ENCODE data around the gene SPRED2. TPM values are rescaled to one million over a fixed set of nuclear protein-coding genes. Genes with fewer than 3 reads are reported as not detected.

The SPRED2 gene
- total RNA-seq, 1 donor from 2014 or later, result 46.3 TPM

DNA sequence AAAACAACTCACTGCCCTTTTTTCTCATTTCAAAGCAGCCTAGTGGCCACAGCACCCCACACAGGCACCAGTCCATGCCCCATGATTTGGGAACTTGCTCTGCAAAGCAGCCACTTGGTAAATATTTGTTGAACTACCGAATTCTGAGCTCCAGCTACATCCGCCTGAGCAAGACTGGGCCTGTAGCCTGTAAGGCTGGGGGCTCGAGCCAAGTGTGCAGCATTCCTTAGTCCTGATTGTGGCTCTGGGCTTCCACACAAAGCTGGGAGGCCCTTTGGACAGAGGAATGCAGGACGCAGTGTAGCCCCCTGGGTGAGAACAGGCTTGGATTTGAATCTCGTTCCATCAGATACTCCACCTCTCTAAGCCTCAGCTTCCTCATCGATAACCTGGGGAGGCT is 116.3 kb downstream of the SPRED2 start:
- Mint-ChIP-seq H3K4me1 (ENCODE audit: unreplicated experiment) (peaks cover 12% of the 10 kb centered on the region), H3K36me3 (ENCODE audit: unreplicated experiment) (peaks cover 29% of the 10 kb centered on the region), H3K4me3 (ENCODE audit: unreplicated experiment) (no peak overlapping the region), H3K27me3 (ENCODE audit: unreplicated experiment) (no peaks in the 10 kb centered on the region), H3K27ac (ENCODE audit: unreplicated experiment) (no peak overlapping the region), H3K9me3 (ENCODE audit: unreplicated experiment) (no peaks in the 10 kb centered on the region)
- TF ChIP-seq, protein P1, sequence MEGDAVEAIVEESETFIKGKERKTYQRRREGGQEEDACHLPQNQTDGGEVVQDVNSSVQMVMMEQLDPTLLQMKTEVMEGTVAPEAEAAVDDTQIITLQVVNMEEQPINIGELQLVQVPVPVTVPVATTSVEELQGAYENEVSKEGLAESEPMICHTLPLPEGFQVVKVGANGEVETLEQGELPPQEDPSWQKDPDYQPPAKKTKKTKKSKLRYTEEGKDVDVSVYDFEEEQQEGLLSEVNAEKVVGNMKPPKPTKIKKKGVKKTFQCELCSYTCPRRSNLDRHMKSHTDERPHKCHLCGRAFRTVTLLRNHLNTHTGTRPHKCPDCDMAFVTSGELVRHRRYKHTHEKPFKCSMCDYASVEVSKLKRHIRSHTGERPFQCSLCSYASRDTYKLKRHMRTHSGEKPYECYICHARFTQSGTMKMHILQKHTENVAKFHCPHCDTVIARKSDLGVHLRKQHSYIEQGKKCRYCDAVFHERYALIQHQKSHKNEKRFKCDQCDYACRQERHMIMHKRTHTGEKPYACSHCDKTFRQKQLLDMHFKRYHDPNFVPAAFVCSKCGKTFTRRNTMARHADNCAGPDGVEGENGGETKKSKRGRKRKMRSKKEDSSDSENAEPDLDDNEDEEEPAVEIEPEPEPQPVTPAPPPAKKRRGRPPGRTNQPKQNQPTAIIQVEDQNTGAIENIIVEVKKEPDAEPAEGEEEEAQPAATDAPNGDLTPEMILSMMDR (IDR thresholded peaks at IDR 0.05), result no peak
- DNase-seq (ENCODE audit: extremely low spot score, unreplicated experiment), result no peak

GRCh38 chr2:65314801-65315441 is 117.5 kb downstream of the SPRED2 start:
- peaks cover 10% of the 10 kb centered on the region for H3K4me1 Mint-ChIP-seq (ENCODE audit: unreplicated experiment)
- TF ChIP-seq, protein P1 (IDR thresholded peaks at IDR 0.05), result no peak
- H3K4me3 Mint-ChIP-seq (ENCODE audit: unreplicated experiment), result no peak overlapping the region
- no peaks in the 10 kb centered on the region for H3K9me3 Mint-ChIP-seq (ENCODE audit: unreplicated experiment)
- H3K36me3 Mint-ChIP-seq (ENCODE audit: unreplicated experiment), result peaks cover 38% of the 10 kb centered on the region
- H3K27me3 Mint-ChIP-seq (ENCODE audit: unreplicated experiment), result no peaks in the 10 kb centered on the region
- H3K27ac Mint-ChIP-seq (ENCODE audit: unreplicated experiment), result no peak overlapping the region
- DNase-seq (ENCODE audit: extremely low spot score, unreplicated experiment), result no peak

- DNase-seq (ENCODE audit: extremely low spot score, unreplicated experiment), result no peak
- Mint-ChIP-seq H3K36me3 (ENCODE audit: unreplicated experiment) (peaks cover 36% of the 10 kb centered on the region), H3K9me3 (ENCODE audit: unreplicated experiment) (no peaks in the 10 kb centered on the region), H3K4me3 (ENCODE audit: unreplicated experiment) (no peak overlapping the region), H3K4me1 (ENCODE audit: unreplicated experiment) (peaks cover 12% of the 10 kb centered on the region), H3K27me3 (ENCODE audit: unreplicated experiment) (no peaks in the 10 kb centered on the region), H3K27ac (ENCODE audit: unreplicated experiment) (no peak overlapping the region)
- TF ChIP-seq, protein P1 (IDR thresholded peaks at IDR 0.05), result no peak
Observed at GRCh38 chr2:65313954-65314256, 118.5 kb downstream of the SPRED2 start.

DNA sequence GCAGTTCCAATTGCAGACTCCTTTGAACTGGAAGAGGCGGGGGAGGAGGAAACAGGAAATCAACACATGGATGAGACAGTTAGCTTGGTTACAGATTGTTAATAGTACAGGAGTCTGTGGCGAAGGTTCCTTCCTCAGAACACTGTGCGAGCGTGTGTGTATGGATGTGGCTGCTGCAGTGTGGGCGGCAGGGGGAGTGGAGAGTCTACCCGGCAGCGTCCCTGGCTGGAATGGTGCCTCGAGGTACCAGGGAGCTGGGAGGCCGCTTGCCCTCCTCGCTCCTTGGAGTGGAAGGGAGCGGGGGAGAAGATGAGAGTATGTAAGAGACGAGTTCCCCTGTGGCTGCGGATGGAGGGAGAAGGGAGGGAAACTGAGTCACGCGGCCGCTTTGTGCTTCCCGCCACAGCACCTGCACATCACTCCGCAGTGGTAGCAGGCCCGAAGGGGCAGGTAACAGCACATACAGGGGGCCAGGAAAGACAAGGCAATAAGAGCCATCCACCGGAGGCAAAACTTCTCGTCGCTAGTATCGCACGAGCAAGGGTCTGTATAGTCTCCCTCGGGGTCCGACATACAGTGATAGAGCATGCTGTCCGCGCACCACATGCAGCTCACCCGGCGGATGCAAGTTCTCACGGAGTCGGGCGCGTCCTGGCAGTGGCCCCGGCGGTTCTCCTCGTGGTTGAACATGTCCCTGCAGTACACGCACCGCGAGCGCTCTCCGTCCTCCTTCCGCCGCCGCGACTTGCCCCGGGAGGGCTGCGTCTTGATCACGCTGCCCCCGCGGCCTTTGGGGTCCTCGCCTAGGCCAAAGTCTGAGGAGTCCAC is 119.1 kb downstream of the SPRED2 start:
- Mint-ChIP-seq H3K27me3 (ENCODE audit: unreplicated experiment) (no peaks in the 10 kb centered on the region), H3K36me3 (ENCODE audit: unreplicated experiment) (peaks cover 35% of the 10 kb centered on the region), H3K27ac (ENCODE audit: unreplicated experiment) (no peak overlapping the region), H3K4me1 (ENCODE audit: unreplicated experiment) (peaks cover 12% of the 10 kb centered on the region), H3K4me3 (ENCODE audit: unreplicated experiment) (no peak overlapping the region), H3K9me3 (ENCODE audit: unreplicated experiment) (no peaks in the 10 kb centered on the region)
- TF ChIP-seq, protein P1 (IDR thresholded peaks at IDR 0.05), result no peak
- no peak for DNase-seq (ENCODE audit: extremely low spot score, unreplicated experiment)

DNA sequence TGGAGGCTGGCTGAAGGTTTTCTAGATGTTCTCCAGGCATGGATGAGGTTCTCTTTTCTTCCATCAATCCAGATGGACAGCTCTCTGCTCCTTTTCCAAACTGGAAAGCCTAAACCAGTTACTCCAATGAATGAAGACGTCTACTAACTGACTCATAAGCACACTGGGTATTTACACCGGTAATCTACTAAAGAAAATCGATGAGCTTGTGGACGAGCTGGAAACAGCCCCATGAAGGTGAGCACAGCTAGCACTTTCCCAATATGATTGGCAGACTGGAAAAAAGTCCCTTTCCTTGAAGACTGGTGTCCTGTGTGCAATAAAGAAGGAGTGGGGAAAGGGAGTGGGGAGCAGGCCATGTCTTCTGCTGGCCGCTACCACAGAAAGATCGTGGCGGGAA is 120.8 kb downstream of the SPRED2 start:
- DNase-seq (ENCODE audit: extremely low spot score, unreplicated experiment), result no peak
- H3K4me1 Mint-ChIP-seq (ENCODE audit: unreplicated experiment), result peaks cover 12% of the 10 kb centered on the region
- no peak overlapping the region for H3K4me3 Mint-ChIP-seq (ENCODE audit: unreplicated experiment)
- H3K36me3 Mint-ChIP-seq (ENCODE audit: unreplicated experiment), result peaks cover 39% of the 10 kb centered on the region
- H3K27me3 Mint-ChIP-seq (ENCODE audit: unreplicated experiment), result no peaks in the 10 kb centered on the region
- H3K9me3 Mint-ChIP-seq (ENCODE audit: unreplicated experiment), result no peaks in the 10 kb centered on the region
- no peak overlapping the region for H3K27ac Mint-ChIP-seq (ENCODE audit: unreplicated experiment)
- TF ChIP-seq, protein P1 (IDR thresholded peaks at IDR 0.05), result no peak

Data from osteocyte (in vitro differentiated cells).